IPS-18c (cell line): Measurements from ENCODE around the gene HERC3.
"Not testable (repeated sequence)": the region's sequence is repeated elsewhere in the genome, so short reads cannot be mapped to it uniquely, and the experiment has no call there.

Experiments used
- H3K4me3 ChIP-seq: 2 replicates; pipeline ENCODE4 v1.7.0; 2013; ENCODE audit warnings: low read depth, mild to moderate bottlenecking, low read length, moderate library complexity; ENCODE audit not compliant: insufficient read depth
- H3K9me3 ChIP-seq: one replicate; pipeline ENCODE4 v1.6.1; 2013; ENCODE audit warnings: mild to moderate bottlenecking, low read length, moderate library complexity; ENCODE audit not compliant: control insufficient read depth, insufficient read depth

HERC3 gene

DNA sequence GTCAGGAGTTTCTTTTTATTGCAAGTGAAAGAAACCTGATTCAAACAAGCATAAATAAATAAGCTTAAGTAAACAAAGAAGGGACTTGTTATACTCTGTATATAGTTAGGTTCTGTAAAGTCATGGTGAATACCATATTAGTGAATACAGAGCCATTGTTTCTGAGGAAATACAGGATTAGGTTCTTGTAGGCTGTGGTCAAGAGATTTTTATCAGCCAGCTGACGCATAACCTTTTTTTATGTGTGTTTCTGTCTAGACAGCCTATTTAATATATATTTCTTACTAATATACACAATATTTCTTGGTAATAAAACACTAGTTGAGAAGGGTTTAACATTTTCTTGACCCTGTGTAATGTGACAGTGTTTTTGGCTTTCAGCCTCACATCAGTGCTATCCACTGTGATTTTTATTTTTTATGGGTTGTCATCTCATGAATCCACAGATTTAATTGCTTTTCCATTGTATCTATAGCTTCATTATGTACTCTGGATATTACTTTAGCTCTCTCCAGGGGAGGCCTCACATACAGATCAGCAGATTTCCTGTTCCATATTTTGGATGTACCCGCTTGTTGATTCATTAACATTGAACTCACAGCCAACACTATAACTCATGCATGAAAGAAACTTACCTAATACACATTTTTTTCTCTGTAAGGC, 8.0 kb downstream of the HERC3 start:
- Histone ChIP-seq H3K9me3 (no peaks in the 10 kb centered on the region), H3K4me3 (no peak overlapping the region)

DNA sequence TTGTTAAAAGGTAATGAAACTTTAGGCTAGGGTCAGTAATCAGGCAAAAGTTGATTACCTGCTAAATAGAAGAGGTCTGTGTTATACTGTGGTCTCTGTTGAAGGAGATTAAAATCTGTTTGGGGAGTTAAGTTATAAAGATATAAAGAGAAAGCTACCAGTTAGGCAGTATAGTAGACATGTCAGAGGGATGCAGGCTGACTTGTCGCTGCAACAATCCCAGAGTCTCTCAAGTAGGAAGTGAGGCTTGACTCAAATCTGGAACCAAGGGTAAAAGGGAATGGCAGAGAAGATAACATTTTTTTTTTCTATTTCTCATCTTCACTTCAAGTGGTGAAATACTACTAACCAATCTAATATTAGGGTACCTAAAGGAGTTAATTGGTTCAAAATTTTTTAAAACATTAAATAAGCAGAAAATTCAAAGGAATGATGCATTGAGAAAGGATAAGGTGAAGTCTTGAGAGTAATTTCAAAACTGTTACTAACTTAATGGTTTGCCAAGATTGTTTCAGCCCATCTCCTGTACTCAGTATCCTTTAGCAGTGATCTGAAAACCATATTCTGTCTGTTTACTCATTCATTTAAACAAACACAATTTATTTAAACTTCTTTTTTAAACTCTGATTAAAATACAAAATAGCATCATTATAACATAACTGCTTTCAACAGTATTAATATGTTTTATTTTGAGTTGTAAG, 12.8 kb downstream of the HERC3 start:
- no peak overlapping the region for H3K4me3 ChIP-seq
- H3K9me3 ChIP-seq: no peaks in the 10 kb centered on the region

DNA sequence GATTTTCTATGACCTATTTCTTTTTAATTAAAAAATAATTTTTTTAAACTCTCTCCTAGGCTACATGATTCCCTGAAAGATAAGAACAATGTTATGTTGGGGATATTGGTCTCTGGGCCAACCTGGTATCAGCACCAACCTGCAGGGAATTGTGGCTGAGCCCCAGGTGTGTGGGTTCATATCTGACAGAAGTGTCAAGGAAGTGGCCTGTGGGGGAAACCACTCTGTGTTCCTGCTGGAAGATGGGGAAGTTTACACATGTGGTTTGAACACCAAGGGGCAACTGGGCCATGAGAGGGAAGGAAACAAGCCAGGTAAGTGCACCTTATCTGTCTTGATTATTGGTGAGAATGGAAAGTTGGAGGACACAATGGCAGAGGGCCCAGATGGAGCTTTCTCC, 13.5 kb downstream of the HERC3 start:
- Histone ChIP-seq H3K9me3 (no peaks in the 10 kb centered on the region), H3K4me3 (no peak overlapping the region)

DNA sequence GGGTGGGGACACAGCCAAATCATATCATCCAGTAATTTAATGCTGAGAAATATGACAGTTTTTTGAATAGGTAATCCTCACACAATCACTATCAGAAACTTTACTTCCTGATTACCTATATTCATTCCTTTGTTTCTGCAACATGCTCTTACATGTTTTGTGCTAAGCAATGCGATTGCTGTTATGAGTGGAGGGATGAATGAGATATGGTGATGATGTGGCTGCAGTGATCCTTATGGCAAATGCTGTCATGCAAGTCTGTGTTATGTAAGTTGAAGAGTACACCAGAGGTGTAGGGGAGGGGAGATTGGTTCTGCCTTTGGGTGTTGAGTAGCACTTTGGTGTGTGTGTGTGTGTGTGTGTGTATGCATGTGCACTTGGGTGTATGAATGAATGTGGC, 14.6 kb downstream of the HERC3 start:
- H3K4me3 ChIP-seq: no peak overlapping the region
- H3K9me3 ChIP-seq: no peaks in the 10 kb centered on the region

DNA sequence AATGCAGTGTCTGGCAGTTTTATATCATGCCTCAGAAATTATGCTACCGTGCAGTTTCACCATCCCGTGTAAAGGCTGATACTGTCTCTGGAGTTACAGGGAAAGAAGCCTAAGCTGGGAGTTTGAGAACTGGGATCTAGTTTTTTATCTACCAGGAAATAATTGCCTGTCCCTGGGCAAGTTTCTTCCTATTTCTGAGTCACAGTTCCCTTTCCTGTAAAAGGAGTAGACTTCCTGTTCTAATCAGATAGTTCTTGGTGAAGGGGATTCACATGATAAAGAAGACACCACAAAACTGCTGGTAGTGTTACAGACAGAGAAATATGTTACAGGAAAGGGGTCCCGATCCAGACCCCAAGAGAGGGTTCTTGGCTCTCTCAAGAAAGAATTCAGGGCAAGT, 17.1 kb downstream of the HERC3 start:
- no peaks in the 10 kb centered on the region for H3K9me3 ChIP-seq
- no peak overlapping the region for H3K4me3 ChIP-seq

DNA sequence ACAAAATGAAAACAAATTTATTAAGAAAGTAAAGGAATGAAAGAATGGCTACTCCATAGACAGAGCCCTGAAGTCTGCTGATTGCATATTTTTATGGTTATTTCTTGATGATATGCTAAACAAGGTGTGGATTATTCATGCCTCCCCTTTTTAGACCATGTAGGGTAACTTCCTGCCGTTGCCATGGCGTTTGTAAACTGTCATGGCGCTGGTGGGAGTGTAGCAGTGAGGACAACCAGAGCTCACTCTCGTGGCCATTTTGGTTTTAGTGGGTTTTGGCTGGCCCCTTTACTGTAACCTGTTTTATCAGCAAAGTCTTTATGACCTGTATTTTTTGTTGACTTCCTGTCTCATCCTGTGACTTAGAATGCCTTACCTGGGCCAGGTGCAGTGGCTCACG, 17.5 kb downstream of the HERC3 start:
- H3K9me3 ChIP-seq, H3K4me3 ChIP-seq: not testable (repeated sequence)

DNA sequence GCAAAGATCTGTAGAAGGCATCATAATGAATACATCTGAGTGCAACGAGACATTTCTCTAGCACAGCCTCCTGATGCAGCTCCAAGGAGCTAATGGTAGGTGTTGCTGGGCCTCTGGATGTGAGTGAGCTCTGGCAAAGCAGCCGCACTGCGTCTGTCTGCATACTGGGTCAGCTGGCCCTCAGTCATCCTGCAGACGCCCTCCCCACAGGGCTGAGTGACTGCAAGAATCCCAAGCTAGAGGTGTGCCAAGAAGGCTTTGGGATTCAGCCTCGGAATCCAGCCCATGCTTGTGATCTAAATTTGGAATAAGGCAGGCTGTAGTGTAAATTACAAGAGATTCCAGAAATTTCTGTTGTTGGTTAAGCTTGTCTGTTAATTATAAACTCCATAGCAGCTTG, 18.5 kb downstream of the HERC3 start:
- Histone ChIP-seq H3K4me3 (no peak overlapping the region), H3K9me3 (no peaks in the 10 kb centered on the region)

DNA sequence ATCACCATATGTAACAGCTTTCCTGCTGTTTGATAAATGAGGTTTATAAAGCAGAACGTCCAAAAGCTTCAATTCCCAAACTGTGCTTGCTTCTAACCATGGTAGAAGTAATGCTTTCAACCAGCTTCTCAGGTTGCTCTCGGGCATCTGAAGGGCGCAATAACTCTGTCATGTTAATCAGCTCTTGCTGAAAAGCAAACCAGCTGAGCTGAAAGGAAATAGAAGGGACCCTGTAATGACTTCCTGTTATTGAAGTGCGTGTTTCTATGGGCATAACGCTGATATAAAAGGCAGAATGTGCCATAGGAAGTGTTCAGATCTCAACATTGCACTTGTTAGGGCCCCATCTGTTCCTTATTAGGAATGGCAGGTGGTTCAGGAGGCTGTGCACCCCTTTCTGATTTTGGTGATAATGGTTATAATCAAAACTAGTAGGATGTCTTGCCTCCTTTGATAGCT, 21.2 kb downstream of the HERC3 start:
- no peak overlapping the region for H3K4me3 ChIP-seq

DNA sequence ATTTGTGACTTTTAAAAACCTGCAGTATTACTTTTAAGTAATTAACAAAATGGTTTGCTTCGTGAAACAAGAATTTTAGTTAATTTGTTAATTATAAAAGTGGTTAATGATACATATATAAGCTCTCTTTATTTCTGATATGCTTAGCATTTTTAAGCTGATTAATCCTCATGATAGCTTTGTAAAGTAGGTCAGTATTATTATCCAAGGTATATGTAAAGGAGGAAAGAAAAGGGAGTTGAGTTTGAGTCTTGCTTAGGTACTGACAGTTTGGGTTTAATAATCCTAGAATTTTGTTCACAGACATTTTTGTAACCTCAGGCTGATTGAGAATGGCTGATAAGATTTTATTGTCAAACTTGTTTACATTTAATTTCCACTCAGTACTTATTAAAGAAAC, 21.8 kb downstream of the HERC3 start:
- H3K4me3 ChIP-seq: no peak overlapping the region
- H3K9me3 ChIP-seq: no peaks in the 10 kb centered on the region

More for the DNA sequence above, 21.2 kb downstream of the HERC3 start:
- no peaks in the 10 kb centered on the region for H3K9me3 ChIP-seq

DNA sequence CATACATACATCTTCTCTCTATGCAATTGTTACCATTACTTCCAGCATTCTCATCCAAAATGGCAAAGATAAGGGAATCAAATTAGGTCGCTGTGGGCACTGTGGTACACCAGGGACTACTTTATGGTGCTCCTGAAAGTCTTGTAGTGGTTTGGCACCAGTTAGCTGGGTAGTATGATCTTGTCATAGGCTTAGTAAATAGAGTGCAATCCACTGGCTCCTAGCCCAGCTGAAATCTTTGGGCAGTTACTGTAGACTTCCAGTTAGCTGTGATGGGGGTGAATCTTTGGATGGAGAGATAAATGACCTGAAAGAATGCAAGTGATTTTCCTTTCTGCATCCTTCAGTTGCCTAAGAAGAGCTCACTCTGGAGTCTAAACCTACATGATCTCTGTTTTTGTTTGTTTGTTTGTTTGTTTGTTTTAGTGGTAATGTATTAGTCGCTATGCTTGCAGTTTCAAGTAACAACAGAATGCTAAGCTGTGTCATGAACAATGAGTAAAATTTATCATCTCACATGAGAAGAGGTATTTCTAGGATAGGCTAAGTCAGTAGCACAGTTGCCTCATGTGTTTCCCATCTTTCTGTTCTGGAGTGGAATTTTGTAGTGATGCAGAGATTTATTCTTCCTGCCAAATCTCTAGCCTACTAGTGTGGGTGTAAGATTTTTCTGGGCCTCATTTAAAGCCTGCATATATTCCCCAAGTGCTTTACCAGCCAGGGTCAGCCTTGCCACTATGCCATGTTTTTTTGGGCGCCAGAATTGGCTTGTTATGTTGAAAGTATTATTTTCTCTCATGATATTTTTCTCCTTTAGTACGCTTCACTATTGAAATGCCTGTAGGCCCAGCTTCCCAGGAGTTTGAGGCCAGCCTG, 24.2 kb downstream of the HERC3 start:
- no peaks in the 10 kb centered on the region for H3K9me3 ChIP-seq
- H3K4me3 ChIP-seq: no peak overlapping the region

DNA sequence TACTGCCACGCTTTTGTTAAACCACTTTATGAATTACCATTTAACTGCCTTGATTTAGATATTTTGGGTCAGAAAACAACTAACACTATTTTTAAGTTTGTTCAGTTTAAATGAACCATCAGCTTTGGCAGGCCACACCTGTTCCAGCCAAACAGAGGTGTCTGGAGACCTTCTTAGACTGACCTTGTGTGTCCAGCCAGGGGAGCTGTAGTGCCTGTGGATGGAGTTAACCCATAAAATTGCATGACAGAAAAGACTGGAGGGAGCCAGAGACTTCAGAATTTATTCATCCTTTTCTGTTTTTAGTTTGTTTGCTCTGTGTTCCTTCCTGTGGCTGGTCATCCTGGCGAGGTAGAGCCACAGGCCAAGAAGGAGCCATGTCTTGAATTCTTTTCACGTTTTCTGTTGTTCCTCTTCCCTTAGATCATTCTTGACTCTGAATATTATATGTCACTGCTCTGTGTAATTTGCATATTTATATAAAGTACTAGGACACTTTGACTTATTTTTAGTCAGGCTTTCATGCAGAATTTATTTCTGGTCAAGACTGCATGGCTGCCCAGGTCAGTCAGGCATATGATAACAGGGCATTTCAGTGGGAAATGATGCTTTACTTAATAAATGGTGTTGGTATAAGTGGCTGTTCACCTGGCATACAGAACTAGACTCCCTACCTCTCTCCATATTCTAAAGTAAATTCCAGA, 26.7 kb downstream of the HERC3 start:
- Histone ChIP-seq H3K9me3 (no peaks in the 10 kb centered on the region), H3K4me3 (no peak overlapping the region)

DNA sequence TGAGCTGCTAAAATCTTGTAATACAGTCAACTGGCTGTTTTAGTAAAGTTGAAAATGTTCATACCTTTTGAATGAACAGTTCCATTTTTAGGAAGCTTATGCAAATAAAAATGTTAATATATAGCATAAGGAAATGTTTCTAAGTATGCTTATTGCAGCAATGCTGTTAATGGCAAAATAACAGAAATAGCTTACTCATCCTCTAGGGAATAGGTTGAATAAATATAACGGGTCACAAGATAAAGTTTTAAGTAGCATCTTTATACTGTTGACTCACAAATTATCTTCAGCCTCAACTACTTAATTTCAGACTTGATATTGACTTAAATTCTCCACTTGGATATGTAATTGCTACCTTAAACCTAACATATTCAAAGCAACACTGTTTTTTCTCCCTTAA, 27.7 kb downstream of the HERC3 start:
- no peaks in the 10 kb centered on the region for H3K9me3 ChIP-seq

DNA sequence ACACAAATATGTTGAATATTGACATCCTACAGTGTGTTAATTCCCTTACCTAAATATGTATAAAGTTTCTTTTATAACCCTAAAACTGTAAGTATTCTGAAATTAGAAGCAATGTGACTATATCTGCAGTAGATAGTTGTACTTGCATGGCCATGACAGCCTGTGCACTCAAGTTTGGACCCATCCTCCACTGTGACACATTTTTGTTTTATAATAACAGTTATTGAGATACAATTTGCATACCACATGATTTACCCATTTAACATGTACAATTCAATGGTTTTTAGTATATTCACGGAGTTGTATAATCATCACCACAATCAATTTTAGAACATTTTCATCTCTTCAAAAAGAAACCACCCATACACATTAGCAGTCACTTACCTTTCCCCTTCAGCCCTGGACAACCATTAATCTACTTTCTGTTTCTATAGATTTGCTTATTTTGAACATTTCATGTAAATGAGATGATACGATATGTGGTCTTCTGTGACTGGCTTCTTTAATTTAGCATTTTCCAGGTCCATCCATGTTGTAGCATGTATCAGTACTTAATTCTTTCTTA, 29.6 kb downstream of the HERC3 start:
- Histone ChIP-seq H3K4me3 (no peak overlapping the region), H3K9me3 (no peaks in the 10 kb centered on the region)

More for the DNA sequence above, 27.7 kb downstream of the HERC3 start:
- no peak overlapping the region for H3K4me3 ChIP-seq

DNA sequence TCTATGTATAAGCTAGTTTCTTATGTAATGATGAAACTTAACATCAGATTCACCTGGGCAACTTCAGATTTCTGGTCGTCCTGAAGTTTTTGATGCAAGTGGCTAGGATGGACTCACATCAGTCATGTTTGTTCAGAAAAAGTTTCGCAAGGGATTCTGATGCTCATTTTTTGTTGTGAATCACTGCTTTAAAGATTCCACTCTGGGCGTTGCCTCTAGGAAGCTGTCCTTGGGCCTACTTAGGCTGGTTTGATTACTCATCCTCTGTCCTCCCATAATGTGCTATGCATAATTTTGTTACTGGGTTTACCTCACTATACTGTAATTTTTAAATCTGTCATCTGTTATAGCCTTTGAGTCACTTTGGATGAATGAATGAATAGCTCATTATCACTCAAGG, 30.8 kb downstream of the HERC3 start:
- H3K9me3 ChIP-seq: no peaks in the 10 kb centered on the region
- H3K4me3 ChIP-seq: no peak overlapping the region

DNA sequence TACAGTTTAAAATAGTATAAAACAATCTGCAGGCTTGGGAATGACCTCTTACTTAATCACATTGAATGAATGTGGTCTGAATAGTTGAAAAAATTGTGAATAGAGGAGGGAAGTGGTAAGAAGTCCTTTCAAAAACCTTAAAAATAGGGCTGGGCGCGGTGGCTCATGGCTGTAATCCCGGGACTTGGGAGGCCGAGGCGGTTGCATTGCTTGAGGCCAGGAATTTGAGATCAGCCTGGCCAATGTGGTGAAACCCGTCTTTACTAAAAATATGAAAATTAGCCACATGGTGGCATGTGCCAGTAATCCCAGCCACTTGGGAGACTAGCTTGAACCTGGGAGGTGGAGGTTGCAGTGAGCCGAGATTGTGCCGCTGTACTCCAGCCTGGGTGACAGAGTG, 36.5 kb downstream of the HERC3 start:
- H3K9me3 ChIP-seq: no peaks in the 10 kb centered on the region
- H3K4me3 ChIP-seq: no peak overlapping the region

DNA sequence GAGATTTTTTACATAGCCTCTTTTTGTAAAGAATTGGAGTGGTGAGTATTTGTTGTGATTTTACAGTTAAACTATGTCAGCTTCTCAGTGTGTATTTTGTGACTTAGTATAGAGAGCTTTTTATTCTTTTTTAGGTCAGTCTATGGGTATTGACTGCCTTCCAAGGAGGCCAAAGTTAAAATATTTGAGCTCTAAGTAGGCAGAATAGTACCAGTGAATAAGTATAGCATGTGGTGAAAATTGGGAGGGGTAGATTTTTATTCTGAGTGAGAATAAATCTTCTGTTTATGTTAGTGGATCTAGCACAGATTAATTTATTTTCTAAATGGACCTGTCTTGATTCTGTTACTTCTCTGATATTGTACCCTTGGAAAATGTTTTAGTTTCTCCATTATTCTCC, 37.5 kb downstream of the HERC3 start:
- H3K9me3 ChIP-seq: no peaks in the 10 kb centered on the region
- H3K4me3 ChIP-seq: no peak overlapping the region

DNA sequence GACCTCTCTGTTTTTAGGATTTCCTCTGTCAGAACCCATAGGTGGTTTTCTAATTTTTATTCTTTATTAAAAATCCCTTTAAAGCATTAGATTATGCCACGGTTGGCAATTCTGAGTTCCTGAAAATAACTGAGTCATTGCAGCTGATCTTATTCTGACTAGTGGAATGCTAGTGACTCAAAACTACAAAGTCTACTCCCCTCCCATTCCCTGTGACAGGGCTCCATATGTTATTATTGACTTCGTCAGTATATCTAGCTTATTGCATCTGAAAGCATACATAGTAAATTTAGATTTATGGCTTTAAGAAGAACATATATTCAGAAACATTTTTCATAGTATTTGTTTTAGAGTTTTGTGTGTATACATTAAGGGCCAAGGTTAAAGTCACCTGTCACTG, 38.5 kb downstream of the HERC3 start:
- Histone ChIP-seq H3K9me3 (no peaks in the 10 kb centered on the region), H3K4me3 (no peak overlapping the region)
